Astrocyte (in vitro differentiated cells and primary cell): Measurements from ENCODE around the gene RBSN. TPM values are rescaled to one million over a fixed set of nuclear protein-coding genes. Genes with fewer than 3 reads are reported as not detected.

Experiments used
- DNase-seq: peaks from one replicate; pipeline ENCODE4 v3.0.0-alpha.2; 2010; ENCODE audit warnings: low read depth
- FAIRE-seq: peaks from 2 replicates; lab custom pipeline; 2011; peaks lifted over from hg19 to GRCh38; lab: Jason Lieb, UNC
- H2AFZ ChIP-seq: 2 replicates; pipeline ENCODE4 v1.6.0; 2012; ENCODE audit warnings: low read depth, low read length, inconsistent platforms
- H3K27ac ChIP-seq: 2 replicates; pipeline ENCODE4 v1.5.1; 2011; ENCODE audit warnings: low read depth, low read length, inconsistent platforms
- H3K27me3 ChIP-seq: 2 replicates; pipeline ENCODE4 v1.6.0; 2011; ENCODE audit warnings: low read length, inconsistent platforms; ENCODE audit not compliant: insufficient read depth
- H3K36me3 ChIP-seq: 2 replicates; pipeline ENCODE4 v1.5.1; 2011; ENCODE audit warnings: low read length, inconsistent platforms; ENCODE audit not compliant: insufficient read depth
- H3K4me1 ChIP-seq: 2 replicates; pipeline ENCODE4 v1.5.1; 2011; ENCODE audit warnings: low read length, inconsistent platforms; ENCODE audit not compliant: insufficient read depth
- H3K4me2 ChIP-seq: 2 replicates; pipeline ENCODE4 v1.6.0; 2012; ENCODE audit warnings: low read length, inconsistent platforms
- H3K4me3 ChIP-seq: 2 replicates; pipeline ENCODE4 v1.5.1; 2011; ENCODE audit warnings: low read depth, mild to moderate bottlenecking, low read length, inconsistent platforms; ENCODE audit not compliant: insufficient read depth
- H3K79me2 ChIP-seq: 2 replicates; pipeline ENCODE4 v1.6.0; 2012; ENCODE audit warnings: mild to moderate bottlenecking, low read length, inconsistent platforms; ENCODE audit not compliant: insufficient read depth
- H3K9ac ChIP-seq: 2 replicates; pipeline ENCODE4 v1.6.0; 2012; ENCODE audit warnings: mild to moderate bottlenecking, low read length, inconsistent platforms
- H3K9me3 ChIP-seq: 2 replicates; pipeline ENCODE4 v1.5.1; 2012; ENCODE audit warnings: low read depth, mild to moderate bottlenecking, low read length, inconsistent platforms; ENCODE audit not compliant: insufficient read depth
- H4K20me1 ChIP-seq: 2 replicates; pipeline ENCODE4 v1.6.0; 2012; ENCODE audit warnings: low read length, inconsistent platforms; ENCODE audit not compliant: insufficient read depth
- H3K27ac Mint-ChIP-seq: one replicate; pipeline ENCODE4 v1.8.0; 2021; ENCODE audit warnings: mild to moderate bottlenecking, mixed read lengths; ENCODE audit not compliant: unreplicated experiment
- H3K27me3 Mint-ChIP-seq: one replicate; pipeline ENCODE4 v1.8.0; 2021; ENCODE audit warnings: low read depth, mixed read lengths; ENCODE audit not compliant: unreplicated experiment
- H3K36me3 Mint-ChIP-seq: one replicate; pipeline ENCODE4 v1.8.0; 2021; ENCODE audit warnings: low read depth, mixed read lengths; ENCODE audit not compliant: unreplicated experiment
- H3K4me1 Mint-ChIP-seq: one replicate; pipeline ENCODE4 v1.8.0; 2021; ENCODE audit warnings: low read depth, mixed read lengths; ENCODE audit not compliant: unreplicated experiment
- H3K4me3 Mint-ChIP-seq: one replicate; pipeline ENCODE4 v1.8.0; 2021; ENCODE audit warnings: mild to moderate bottlenecking, moderate library complexity, mixed read lengths; ENCODE audit not compliant: unreplicated experiment
- H3K9me3 Mint-ChIP-seq: one replicate; pipeline ENCODE4 v1.8.0; 2021; ENCODE audit warnings: mild to moderate bottlenecking, mixed read lengths; ENCODE audit not compliant: unreplicated experiment
- CTCF ChIP-seq: IDR thresholded peaks from 2 replicates; pipeline ENCODE4 v1.5.1; 2011; ENCODE audit warnings: low read depth, mild to moderate bottlenecking, inconsistent platforms, low read length, moderate library complexity; ENCODE audit not compliant: insufficient read depth
- EZH2 ChIP-seq: IDR thresholded peaks from 2 replicates; pipeline ENCODE4 v1.6.1; 2012; ENCODE audit warnings: mild to moderate bottlenecking, low read length, inconsistent platforms; ENCODE audit not compliant: insufficient read depth
- total RNA-seq: library from RNA; stranded (reverse); gene quantifications from 2 replicates; pipeline ENCODE4 v1.2.1, GENCODE V29; 2021

The RBSN gene
- total RNA-seq, 1 donor from 2014 or later = 20.3 TPM

DNA sequence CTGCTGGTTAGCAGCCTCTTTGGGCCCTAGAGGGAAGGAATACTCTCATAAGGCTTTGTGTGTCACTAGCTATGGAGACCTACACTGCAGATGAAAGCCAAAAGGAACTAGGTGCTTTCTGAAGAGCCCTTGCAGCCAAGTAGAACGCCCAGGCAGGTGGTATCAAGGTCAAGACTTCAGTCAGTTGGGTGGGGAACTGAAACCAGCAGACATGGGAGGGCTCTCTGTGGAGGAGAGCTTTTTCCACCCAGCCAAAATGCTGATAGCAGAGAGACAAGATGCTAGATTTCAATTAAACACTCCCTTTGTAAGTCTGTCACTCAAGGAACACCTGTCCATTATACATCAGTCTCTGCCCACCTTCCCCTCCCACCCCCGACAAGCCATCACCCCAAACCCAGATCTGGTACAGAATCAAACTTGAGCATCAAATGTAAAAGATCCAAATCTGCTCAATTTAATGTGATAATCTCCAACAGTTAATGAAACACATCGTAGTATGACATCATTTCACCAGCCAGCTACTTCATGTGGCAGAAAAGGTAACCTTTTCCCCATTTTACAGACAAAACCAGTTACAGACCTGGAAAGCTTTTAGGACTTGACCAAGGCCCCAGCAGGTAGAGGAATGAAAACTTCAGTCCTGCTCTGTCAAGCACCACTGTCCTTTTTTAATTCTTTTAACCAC is 48.4 kb downstream of the RBSN start:
- DNase-seq (no peak), FAIRE-seq (no peak)
- H4K20me1 ChIP-seq = peaks cover 56% of the 10 kb centered on the region
- TF ChIP-seq EZH2 = no peak
- TF ChIP-seq CTCF = no peak
- no peaks in the 10 kb centered on the region for H3K27me3 Mint-ChIP-seq
- H2AFZ ChIP-seq = no peak overlapping the region
- no peaks in the 10 kb centered on the region for H3K9me3 ChIP-seq
- H3K9ac ChIP-seq = no peak overlapping the region
- no peaks in the 10 kb centered on the region for H3K27me3 ChIP-seq
- peaks cover 49% of the 10 kb centered on the region for H3K36me3 ChIP-seq
- no peak overlapping the region for H3K4me3 ChIP-seq
- H3K79me2 ChIP-seq = peaks cover 56% of the 10 kb centered on the region
- no peak overlapping the region for H3K4me2 ChIP-seq
- peak overlapping the region; percentile 41 for H3K27ac Mint-ChIP-seq
- no peak overlapping the region for H3K27ac ChIP-seq
- peaks cover 13% of the 10 kb centered on the region for H3K4me1 Mint-ChIP-seq
- no peaks in the 10 kb centered on the region for H3K9me3 Mint-ChIP-seq
- no peaks in the 10 kb centered on the region for H3K4me1 ChIP-seq
- peaks cover 22% of the 10 kb centered on the region for H3K36me3 Mint-ChIP-seq
- no peak overlapping the region for H3K4me3 Mint-ChIP-seq

DNA sequence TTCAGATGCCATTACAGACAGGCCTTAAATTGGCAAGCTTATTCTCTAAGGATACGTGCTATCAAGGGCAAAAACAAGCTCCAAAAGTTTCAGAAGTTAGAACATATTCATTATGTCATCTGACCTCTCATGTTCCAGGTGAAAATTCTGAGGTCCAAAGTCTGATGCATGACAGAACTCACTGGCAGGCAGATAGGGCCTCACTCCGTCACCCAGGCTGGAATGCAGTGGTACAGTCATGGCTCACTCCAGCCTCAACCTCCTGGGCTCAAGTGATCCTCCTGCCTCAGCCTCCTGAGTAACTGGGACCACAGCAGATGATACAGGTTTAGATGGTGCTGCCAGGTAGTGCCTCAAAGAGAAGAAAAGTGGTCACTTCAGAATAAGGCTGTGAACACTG is 49.4 kb downstream of the RBSN start:
- Mint-ChIP-seq H3K4me3 (no peak overlapping the region), H3K36me3 (peaks cover 23% of the 10 kb centered on the region), H3K27me3 (no peaks in the 10 kb centered on the region), H3K4me1 (peaks cover 8% of the 10 kb centered on the region), H3K27ac (no peak overlapping the region), H3K9me3 (no peaks in the 10 kb centered on the region)
- H4K20me1 ChIP-seq = peaks cover 52% of the 10 kb centered on the region
- no peak for FAIRE-seq
- H3K9me3 ChIP-seq = no peaks in the 10 kb centered on the region
- H3K4me3 ChIP-seq = no peak overlapping the region
- no peak overlapping the region for H3K4me2 ChIP-seq
- no peaks in the 10 kb centered on the region for H3K27me3 ChIP-seq
- peaks cover 46% of the 10 kb centered on the region for H3K79me2 ChIP-seq
- no peak for TF ChIP-seq EZH2
- TF ChIP-seq CTCF = no peak
- no peaks in the 10 kb centered on the region for H3K4me1 ChIP-seq
- H2AFZ ChIP-seq = no peak overlapping the region
- H3K36me3 ChIP-seq = peaks cover 58% of the 10 kb centered on the region
- no peak for DNase-seq
- no peak overlapping the region for H3K9ac ChIP-seq
- no peak overlapping the region for H3K27ac ChIP-seq

GRCh38 chr3:15045667-15046066 is 53.3 kb downstream of the RBSN start:
- no peak overlapping the region for H3K27ac ChIP-seq
- H2AFZ ChIP-seq = no peak overlapping the region
- no peaks in the 10 kb centered on the region for H3K27me3 ChIP-seq
- DNase-seq (no peak), FAIRE-seq (no peak)
- H3K9ac ChIP-seq = no peak overlapping the region
- Mint-ChIP-seq H3K36me3 (peaks cover 18% of the 10 kb centered on the region), H3K9me3 (no peaks in the 10 kb centered on the region), H3K27me3 (no peaks in the 10 kb centered on the region), H3K4me3 (no peak overlapping the region), H3K4me1 (peaks cover 8% of the 10 kb centered on the region), H3K27ac (no peak overlapping the region)
- TF ChIP-seq EZH2 = no peak
- no peak for TF ChIP-seq CTCF
- H3K36me3 ChIP-seq = peaks cover 75% of the 10 kb centered on the region
- H3K4me2 ChIP-seq = no peak overlapping the region
- H3K79me2 ChIP-seq = peaks cover 14% of the 10 kb centered on the region
- peaks cover 6% of the 10 kb centered on the region for H3K4me1 ChIP-seq
- no peak overlapping the region for H3K4me3 ChIP-seq
- H3K9me3 ChIP-seq = no peaks in the 10 kb centered on the region
- H4K20me1 ChIP-seq = peaks cover 33% of the 10 kb centered on the region
